Measurements from ENCODE around the gene RBPMS2. TPM values are rescaled to one million over a fixed set of nuclear protein-coding genes. Genes with fewer than 3 reads are reported as not detected.
"Not testable (repeated sequence)": the region's sequence is repeated elsewhere in the genome, so short reads cannot be mapped to it uniquely, and the experiment has no call there.

Gene RBPMS2
- total RNA-seq, 1 donor from 2014 or later = 242 TPM

GRCh38 chr15:64795299-64795698 is 19.9 kb upstream of the RBPMS2 start:
- intact Hi-C loops (cut with DNase I); DNase-seq (ENCODE audit: low spot score): not testable (repeated sequence)

GRCh38 chr15:64792282-64792681 is 16.9 kb upstream of the RBPMS2 start:
- intact Hi-C loops (cut with DNase I) = no loop called here
- no peak for DNase-seq (ENCODE audit: low spot score)

DNA sequence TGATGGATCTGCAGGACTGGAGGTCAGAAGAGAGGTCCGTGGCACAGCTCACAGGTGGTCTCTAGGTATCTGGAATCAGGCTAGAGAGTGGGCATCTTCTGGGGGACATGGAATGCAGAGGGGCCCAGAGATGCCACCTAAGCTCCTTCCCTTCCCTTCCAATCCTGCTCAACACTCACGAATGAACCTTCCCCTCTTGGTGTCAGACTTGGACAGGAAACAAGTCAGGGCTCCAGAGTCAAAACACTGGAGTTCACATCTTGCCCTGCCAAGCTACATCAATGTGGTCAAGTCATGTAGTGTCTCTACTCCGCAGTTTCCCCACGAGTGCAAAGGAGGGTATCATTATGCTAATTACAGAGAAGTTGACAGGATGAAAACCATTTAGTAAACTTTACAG is 16.0 kb upstream of the RBPMS2 start:
- no peak for DNase-seq (ENCODE audit: low spot score)
- intact Hi-C loops (cut with DNase I) = no loop called here

DNA sequence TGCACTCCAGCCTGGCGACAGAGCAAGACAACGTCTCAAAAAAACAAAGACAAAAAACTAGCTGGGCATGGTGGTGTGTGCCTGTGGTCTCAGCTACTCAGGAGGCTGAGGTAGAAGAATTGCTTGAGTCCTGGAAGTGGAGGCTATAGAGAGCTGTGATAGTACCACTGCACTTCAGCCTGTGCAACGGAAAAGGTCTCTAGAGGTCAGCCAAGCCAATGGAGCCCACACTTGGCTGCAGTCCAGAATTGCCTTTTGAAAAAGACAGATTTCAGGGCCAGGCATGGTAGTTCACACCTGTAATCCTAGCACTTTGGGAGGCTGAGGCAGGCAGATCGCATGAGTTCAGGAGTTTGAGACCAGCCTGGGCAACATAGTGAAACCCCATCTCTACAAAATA is 8.4 kb upstream of the RBPMS2 start:
- no peak for DNase-seq (ENCODE audit: low spot score)
- intact Hi-C loops (cut with DNase I) = no loop called here

DNA sequence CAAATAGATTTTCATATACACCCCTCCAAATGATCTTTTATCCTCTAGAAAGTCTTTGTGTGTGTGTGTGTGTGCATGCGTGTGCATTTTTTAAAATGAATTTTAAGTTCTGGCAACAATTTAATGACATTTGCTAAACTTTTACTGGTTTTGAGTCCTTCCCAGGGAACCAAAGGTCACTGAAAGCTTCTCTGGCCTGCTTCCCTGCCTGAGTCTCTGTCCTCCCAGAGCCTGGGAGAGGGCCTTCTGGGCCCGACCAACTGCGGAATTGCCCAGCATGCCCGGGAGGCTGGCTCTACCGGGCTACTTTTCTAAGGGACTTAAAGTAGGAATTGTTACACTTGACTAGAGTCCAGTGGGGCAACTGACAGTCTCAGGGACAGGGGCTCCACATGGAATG is 7.4 kb upstream of the RBPMS2 start:
- no peak for DNase-seq (ENCODE audit: low spot score)
- intact Hi-C loops (cut with DNase I) = no loop called here

DNA sequence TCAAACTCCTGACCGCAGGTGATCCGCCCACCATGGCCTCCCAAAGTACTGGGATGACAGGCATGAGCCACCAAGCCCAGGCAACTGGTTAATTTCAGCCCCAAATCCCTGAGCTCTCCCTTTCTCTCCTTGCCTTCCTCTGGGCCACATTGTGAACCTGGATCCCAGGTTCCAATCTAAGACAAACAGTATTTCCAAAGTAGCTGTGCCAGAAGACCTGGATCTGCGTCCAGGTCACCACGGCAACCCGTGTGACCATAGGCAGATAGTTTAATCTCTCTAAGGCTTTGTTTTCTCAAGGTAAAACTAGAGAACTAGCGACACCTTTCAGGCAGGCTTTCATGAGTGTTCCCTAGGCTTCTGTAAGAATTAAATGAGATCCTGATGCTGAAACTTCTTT is 5.9 kb upstream of the RBPMS2 start:
- intact Hi-C loops (cut with DNase I) = no loop called here

GRCh38 chr15:64780600-64781156 is 5.3 kb upstream of the RBPMS2 start:
- intact Hi-C loops (cut with DNase I) = no loop called here
- no peak for DNase-seq (ENCODE audit: low spot score)

More for the DNA sequence above, 5.9 kb upstream of the RBPMS2 start:
- no peak for DNase-seq (ENCODE audit: low spot score)

- intact Hi-C loops (cut with DNase I) = no loop called here
- DNase-seq (ENCODE audit: low spot score) = no peak
Measured at GRCh38 chr15:64779630-64780029, 4.2 kb upstream of the RBPMS2 start.

DNA sequence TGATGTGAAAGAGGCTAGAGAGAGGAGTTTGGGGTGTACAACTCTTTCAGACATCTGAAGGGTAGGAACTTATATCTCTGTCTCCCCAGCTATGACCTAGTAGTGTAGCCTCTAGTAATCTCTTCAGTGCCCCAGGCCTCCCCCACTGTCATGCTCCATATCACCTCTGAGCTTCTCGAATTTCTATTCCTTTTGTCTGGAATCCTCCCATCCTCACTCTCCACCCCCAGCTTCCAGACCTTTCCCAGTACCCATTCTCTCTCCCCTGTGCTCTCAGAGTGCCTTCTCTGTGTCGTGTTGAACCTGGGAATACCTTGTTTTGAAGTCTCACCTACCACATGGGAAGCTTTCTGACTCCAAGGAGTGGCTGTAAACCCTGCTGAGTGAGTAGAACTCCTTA is 3.6 kb upstream of the RBPMS2 start:
- intact Hi-C loops (cut with DNase I) = no loop called here
- no peak for DNase-seq (ENCODE audit: low spot score)

GRCh38 chr15:64776402-64776786 is 1.0 kb upstream of the RBPMS2 start:
- intact Hi-C loops (cut with DNase I) = no loop called here
- DNase-seq (ENCODE audit: low spot score) = no peak

- intact Hi-C loops (cut with DNase I) = loop anchor here (2.0 kb wide), 1 partner anchor 26 kb away; no protein-coding TSS in a partner anchor
- DNase-seq (ENCODE audit: low spot score) = no peak
Measured at GRCh38 chr15:64774629-64775493, 528 bp downstream of the RBPMS2 start.

DNA sequence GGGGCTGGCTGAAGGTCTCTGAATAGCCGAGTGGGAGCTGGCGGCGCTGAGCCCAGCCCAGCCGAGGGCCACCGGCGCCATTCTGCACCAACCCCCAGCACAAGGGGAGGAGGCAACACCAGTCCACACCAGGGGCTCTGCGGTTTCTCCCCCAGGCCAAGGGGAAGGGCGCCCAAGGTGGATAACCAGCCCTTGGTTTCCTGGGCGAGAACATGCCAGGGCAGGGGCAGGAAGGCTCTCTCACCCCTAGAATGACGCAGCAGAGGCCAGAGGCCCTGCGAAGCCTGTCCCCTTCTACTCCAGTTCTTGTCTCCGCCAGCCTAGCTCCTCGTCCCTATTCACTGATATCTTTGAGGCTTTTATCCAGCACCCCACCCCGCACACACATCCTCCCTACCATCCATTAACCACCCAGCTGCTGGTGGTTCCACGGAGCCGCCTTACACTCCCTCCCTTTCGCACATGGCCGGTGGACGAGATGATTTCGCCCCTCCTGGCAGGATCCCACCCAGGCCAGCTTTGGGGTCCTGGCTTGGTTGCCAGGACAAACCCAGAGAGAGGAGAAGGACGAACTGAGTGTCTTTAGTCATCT is 1.3 kb downstream of the RBPMS2 start:
- intact Hi-C loops (cut with DNase I) = loop anchor here (2.0 kb wide), 1 partner anchor 27 kb away; no protein-coding TSS in a partner anchor
- DNase-seq (ENCODE audit: low spot score) = no peak

DNA sequence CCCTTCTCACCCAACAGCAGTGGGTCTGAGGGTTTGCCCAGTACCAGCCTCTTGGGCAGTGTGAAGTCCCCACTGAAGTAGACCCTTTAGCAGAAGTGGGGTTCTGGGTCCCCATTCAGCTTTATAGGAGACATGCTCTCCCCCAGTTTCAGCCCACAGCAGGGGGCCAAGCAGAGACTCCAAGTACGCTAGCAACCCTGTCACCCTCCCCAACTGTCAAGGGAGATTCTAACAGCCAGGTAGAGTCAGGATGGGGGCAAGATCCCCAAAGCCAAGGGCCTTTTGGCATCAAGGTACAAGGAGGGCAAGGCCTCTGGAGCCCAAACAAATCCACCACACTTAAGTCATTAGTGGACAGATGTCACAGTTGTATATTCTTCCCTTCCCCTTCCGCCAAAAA is 1.8 kb downstream of the RBPMS2 start:
- intact Hi-C loops (cut with DNase I) = loop anchor here (2.0 kb wide), 1 partner anchor 27 kb away; no protein-coding TSS in a partner anchor
- no peak for DNase-seq (ENCODE audit: low spot score)

DNA sequence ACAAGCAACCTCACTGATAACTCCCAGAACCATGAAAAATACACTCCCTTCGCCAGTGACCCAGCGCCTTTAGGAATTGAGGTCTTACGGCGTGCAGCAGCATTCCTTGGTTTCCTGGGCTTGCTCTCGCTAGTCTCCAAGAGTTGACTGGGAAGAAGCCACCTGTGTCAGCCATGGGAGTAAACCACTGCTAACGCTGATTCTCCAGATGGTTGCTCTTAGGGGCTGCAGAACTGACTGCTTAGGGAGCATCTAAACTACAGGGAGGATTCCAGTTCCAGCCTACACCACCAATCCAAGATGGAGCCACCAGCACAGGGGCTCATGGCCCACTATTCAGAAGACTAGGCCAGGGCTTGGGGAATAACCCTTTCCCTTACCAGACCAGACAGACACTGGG is 2.4 kb downstream of the RBPMS2 start:
- intact Hi-C loops (cut with DNase I) = no loop called here
- no peak for DNase-seq (ENCODE audit: low spot score)

GRCh38 chr15:64772488-64772887 is 2.9 kb downstream of the RBPMS2 start:
- no peak for DNase-seq (ENCODE audit: low spot score)
- intact Hi-C loops (cut with DNase I) = no loop called here

DNA sequence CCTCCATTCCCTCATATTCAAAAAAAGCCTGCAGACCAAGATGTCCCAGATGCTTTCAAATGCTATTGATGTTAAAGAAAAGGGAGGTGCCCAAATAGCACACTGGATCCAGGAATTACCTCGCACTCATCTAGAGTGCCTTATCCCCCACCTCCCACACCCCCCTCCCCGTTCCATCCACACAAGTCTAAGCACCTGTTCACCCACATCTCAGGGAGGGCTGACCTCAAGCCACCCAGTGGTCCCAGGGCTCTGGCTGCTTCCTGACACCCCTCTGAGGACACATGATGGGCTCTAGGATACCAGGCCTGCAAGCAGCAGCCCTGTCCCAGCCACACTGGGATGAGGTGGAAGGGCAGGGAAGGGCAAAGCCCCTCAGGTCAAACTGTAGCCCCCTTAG is 4.8 kb downstream of the RBPMS2 start:
- intact Hi-C loops (cut with DNase I) = no loop called here
- DNase-seq (ENCODE audit: low spot score) = no peak

GRCh38 chr15:64767203-64767602 is 8.2 kb downstream of the RBPMS2 start:
- intact Hi-C loops (cut with DNase I) = no loop called here
- DNase-seq (ENCODE audit: low spot score) = no peak

- intact Hi-C loops (cut with DNase I) = no loop called here
- no peak for DNase-seq (ENCODE audit: low spot score)
Measured at GRCh38 chr15:64766058-64766457, 9.3 kb downstream of the RBPMS2 start.

GRCh38 chr15:64763874-64764273 is 11.5 kb downstream of the RBPMS2 start:
- no peak for DNase-seq (ENCODE audit: low spot score)
- intact Hi-C loops (cut with DNase I) = no loop called here

GRCh38 chr15:64763462-64763861 is 11.9 kb downstream of the RBPMS2 start:
- intact Hi-C loops (cut with DNase I) = no loop called here
- DNase-seq (ENCODE audit: low spot score) = no peak

- DNase-seq (ENCODE audit: low spot score) = no peak
- intact Hi-C loops (cut with DNase I) = no loop called here
Measured at GRCh38 chr15:64763021-64763420, 12.4 kb downstream of the RBPMS2 start.
